Measurements from ENCODE around the gene SYT3.
"Not testable (repeated sequence)": the region's sequence is repeated elsewhere in the genome, so short reads cannot be mapped to it uniquely, and the experiment has no call there.

- TF ChIP-seq CTCF (IDR thresholded peaks at IDR 0.05); POLR2AphosphoS5 (IDR thresholded peaks at IDR 0.05; ENCODE audit: low read depth, low read length); REST (IDR thresholded peaks at IDR 0.05; ENCODE audit: insufficient read depth in 1 of 2, low read depth in 2 of 2, low read length in 1 of 2); SIN3A (IDR thresholded peaks at IDR 0.05; ENCODE audit: borderline replicate concordance, insufficient read depth, low read depth, low read length); TCF7L2 (IDR thresholded peaks at IDR 0.05; ENCODE audit: low read depth, low read length): not testable (repeated sequence)
Observed at GRCh38 chr19:50619184-50619583, 20.5 kb downstream of the SYT3 start.
